Panc1 (cell line): ENCODE results near the gene PCDH17. TPM values are rescaled to one million over a fixed set of nuclear protein-coding genes. Genes with fewer than 3 reads are reported as not detected.

ENCODE experiments used
- ATAC-seq: fragments of 200-7000 bp; cut with Tn5 transposase; 2 replicates; pipeline ENCODE4 v1.9.1; 2020; ENCODE audit warnings: mild to moderate bottlenecking, moderate library complexity
- Bru-seq: library from RNA; stranded (reverse); fragments of 400-500 nt; gene quantifications from one replicate; lab custom pipeline; 2021; lab: Mats Ljungman, UMichigan
- BruChase-seq, 2 experiments: library from RNA; stranded (reverse); fragments of 400-500 nt; gene quantifications; one replicate each; lab custom pipeline; 2021; lab: Mats Ljungman, UMichigan
- BruUV-seq: library from RNA; stranded (reverse); fragments of 400-500 nt; replicated peaks from 2 replicates; lab custom pipeline; 2021; lab: Mats Ljungman, UMichigan
- CTCF ChIA-PET: fragments of 300-600 bp; sonication (Branson Sonifier 250); formaldehyde crosslinking; loops from one replicate; lab custom pipeline; 2022; ENCODE audit warnings: antibody characterized with exemption; lab: Charles Lee
- POLR2A ChIA-PET: fragments of 300-600 bp; sonication (Branson Sonifier 250); formaldehyde crosslinking; loops from one replicate; lab custom pipeline; 2022; ENCODE audit warnings: antibody characterized with exemption; lab: Charles Lee
- DNase-seq: peaks from one replicate; pipeline ENCODE4 v3.0.0-alpha.2; 2010; ENCODE audit warnings: low read depth, low spot score
- H3K27ac ChIP-seq: 2 replicates; pipeline ENCODE4 v1.5.1; 2011; ENCODE audit warnings: mild to moderate bottlenecking, low read length, inconsistent platforms
- H3K27me3 ChIP-seq: fragments of 200-500 bp; sonication (Bioruptor generic); 2 replicates; pipeline ENCODE4 v1.6.0; 2014; ENCODE audit warnings: low read length, inconsistent platforms; ENCODE audit not compliant: control insufficient read depth, insufficient read depth
- H3K36me3 ChIP-seq: fragments of 200-500 bp; sonication (Bioruptor generic); 2 replicates; pipeline ENCODE4 v1.5.1; 2014; ENCODE audit warnings: inconsistent platforms, mild to moderate bottlenecking, low read length, moderate library complexity; ENCODE audit not compliant: control insufficient read depth, insufficient read depth
- H3K4me1 ChIP-seq: 2 replicates; pipeline ENCODE4 v1.5.1; 2011; ENCODE audit warnings: inconsistent platforms, mild to moderate bottlenecking, low read length, moderate library complexity; ENCODE audit not compliant: control insufficient read depth, insufficient read depth
- H3K4me3 ChIP-seq, 2 experiments: 2 replicates each; pipeline ENCODE4 v1.5.1; 2011 to 2012; ENCODE audit warnings: low read depth in 2 of 2, low read length in 2 of 2, mild to moderate bottlenecking in 2 of 2, inconsistent platforms in 1 of 2, moderate library complexity in 1 of 2
- H3K9me3 ChIP-seq: fragments of 200-500 bp; sonication (Bioruptor generic); 2 replicates; pipeline ENCODE4 v1.5.1; 2014; ENCODE audit warnings: low read depth, mild to moderate bottlenecking, inconsistent platforms, low read length, moderate library complexity; ENCODE audit not compliant: control insufficient read depth, insufficient read depth
- CTCF ChIP-seq: fragments of 450-650 bp; IDR thresholded peaks from 2 replicates; pipeline ENCODE4 v1.5.1; 2017; ENCODE audit warnings: mild to moderate bottlenecking
- POLR2AphosphoS5 ChIP-seq: IDR thresholded peaks from 2 replicates; pipeline ENCODE4 v1.6.1; 2012; ENCODE audit warnings: mild to moderate bottlenecking, low read depth, low read length, moderate library complexity
- SIN3A ChIP-seq: IDR thresholded peaks from 2 replicates; pipeline ENCODE4 v1.6.1; 2012; ENCODE audit warnings: low read depth, mild to moderate bottlenecking, low read length, moderate library complexity, borderline replicate concordance; ENCODE audit not compliant: insufficient read depth
- TCF7L2 ChIP-seq: IDR thresholded peaks from 2 replicates; pipeline ENCODE4 v1.6.1; 2011; ENCODE audit warnings: mild to moderate bottlenecking, low read depth, low read length, inconsistent platforms
- in situ Hi-C: cut with HindIII; loops from 2 replicates; pipeline ENCODE4 v1.10.0; 2016; ENCODE audit warnings: low sequenced_read_pairs, low pct_unique_long_range_greater_than_20kb
- intact Hi-C: fragments of 100-400 bp; cut with micrococcal nuclease; formaldehyde crosslinking; loops from one replicate; pipeline ENCODE4 v1.10.0; 2022; ENCODE audit not compliant: unreplicated experiment
- long read RNA-seq: library from polyadenylated mRNA; unstranded; transcript quantifications from one replicate; pipeline ENCODE4 v2.0.0, GENCODE V29; 2021; ENCODE audit not compliant: unreplicated experiment
- polyA plus RNA-seq: library from polyadenylated mRNA; unstranded; fragments of >200 nt; gene quantifications from one replicate; pipeline ENCODE4 v1.2.1, GENCODE V29; 2012; ENCODE audit warnings: missing spikeins; ENCODE audit not compliant: insufficient read length
- total RNA-seq: library from RNA; stranded (reverse); gene quantifications from one replicate; pipeline ENCODE4 v1.2.1, GENCODE V29; 2021; ENCODE audit not compliant: unreplicated experiment
- TF ChIP-seq, protein P1 (sequence below), 2 experiments: IDR thresholded peaks; 2 replicates each; pipeline ENCODE4 v1.6.1; 2011 to 2012; ENCODE audit warnings: low read depth in 2 of 2, control low read depth in 1 of 2, low read length in 1 of 2, mild to moderate bottlenecking in 1 of 2, moderate library complexity in 1 of 2; ENCODE audit not compliant: insufficient read depth in 1 of 2

Gene PCDH17
- total RNA-seq (0.26 TPM), Bru-seq, nascent RNA (percentile 19 among the genes with signal in this experiment), BruChase-seq, experiment 1, labeled RNA remaining after a 2-hour chase (percentile 12 among the genes with signal in this experiment), BruChase-seq, experiment 2, labeled RNA remaining after a 6-hour chase (percentile 10 among the genes with signal in this experiment)
- 0.21 TPM for polyA plus RNA-seq
- long read RNA-seq, full-length matches to known transcripts: 2 of 2 reads
- long read RNA-seq, partial matches to known transcripts: 0 of 2 reads
- long read RNA-seq, other reads (novel, unspliced or antisense): 0 of 2 reads

DNA sequence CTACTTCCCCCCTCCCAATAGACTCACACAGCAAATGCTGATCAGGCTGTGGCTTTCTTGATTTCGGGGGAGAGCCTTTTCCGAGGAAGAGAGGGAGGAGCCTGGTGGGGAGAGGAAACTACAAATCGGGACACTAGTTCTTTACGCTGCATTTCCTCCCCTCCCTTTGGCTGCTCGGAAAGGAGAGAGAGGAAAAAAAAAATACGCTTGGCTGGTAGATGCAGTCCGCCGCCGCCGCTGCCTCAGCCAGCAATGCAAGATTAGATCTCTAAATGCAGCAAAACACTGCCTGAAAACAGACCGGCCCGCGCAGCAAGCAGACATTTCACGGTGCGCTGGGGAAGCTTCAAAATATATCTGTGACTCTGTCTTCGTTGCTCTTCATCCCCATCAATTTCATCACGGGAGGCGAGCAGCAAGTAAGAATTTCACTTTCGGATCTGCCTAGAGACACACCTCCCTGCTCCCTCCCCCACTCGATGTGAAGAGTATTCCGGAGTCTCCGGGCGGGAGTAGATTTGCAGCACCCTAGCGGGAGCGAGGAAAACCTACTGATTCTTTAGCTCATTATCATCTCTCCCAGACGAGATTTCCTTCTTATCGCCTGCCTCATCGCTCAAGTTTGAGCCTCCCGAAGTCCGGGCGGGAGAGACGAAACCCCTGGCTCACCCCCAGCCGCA, at the start of gene PCDH17:
Gene PCDH17, plus strand, starts transcription at position 149 of the 680 bp plus-strand sequence. CDS start 803 bp downstream, outside the sequence.
- Histone ChIP-seq H3K36me3 (no peaks in the 10 kb centered on the region), H3K27me3 (peaks cover 3% of the 10 kb centered on the region; the same call in 1 of the 2 replicates), H3K9me3 (no peaks in the 10 kb centered on the region), H3K4me3 (peak within 1 kb of the TSS; percentile 50 to 67), H3K4me1 (no peaks in the 10 kb centered on the region), H3K27ac (no peak within 1 kb of the TSS)
- BruUV-seq: no TSS peak
- ChIA-PET CTCF (interaction anchor here (0.6 kb wide), 1 partner anchor 28 kb away, joined by 3 read pairs; no protein-coding TSS in a partner anchor), POLR2A (no interaction called here)
- in situ Hi-C loops (no loop called here), intact Hi-C loops (loop anchor here (10.0 kb wide), 1 partner anchor 83 kb away; no protein-coding TSS in a partner anchor)
- no peak for TF ChIP-seq TCF7L2
- no peak for TF ChIP-seq CTCF
- no peak for TF ChIP-seq POLR2AphosphoS5
- no peak for TF ChIP-seq SIN3A
- TF ChIP-seq, protein P1, sequence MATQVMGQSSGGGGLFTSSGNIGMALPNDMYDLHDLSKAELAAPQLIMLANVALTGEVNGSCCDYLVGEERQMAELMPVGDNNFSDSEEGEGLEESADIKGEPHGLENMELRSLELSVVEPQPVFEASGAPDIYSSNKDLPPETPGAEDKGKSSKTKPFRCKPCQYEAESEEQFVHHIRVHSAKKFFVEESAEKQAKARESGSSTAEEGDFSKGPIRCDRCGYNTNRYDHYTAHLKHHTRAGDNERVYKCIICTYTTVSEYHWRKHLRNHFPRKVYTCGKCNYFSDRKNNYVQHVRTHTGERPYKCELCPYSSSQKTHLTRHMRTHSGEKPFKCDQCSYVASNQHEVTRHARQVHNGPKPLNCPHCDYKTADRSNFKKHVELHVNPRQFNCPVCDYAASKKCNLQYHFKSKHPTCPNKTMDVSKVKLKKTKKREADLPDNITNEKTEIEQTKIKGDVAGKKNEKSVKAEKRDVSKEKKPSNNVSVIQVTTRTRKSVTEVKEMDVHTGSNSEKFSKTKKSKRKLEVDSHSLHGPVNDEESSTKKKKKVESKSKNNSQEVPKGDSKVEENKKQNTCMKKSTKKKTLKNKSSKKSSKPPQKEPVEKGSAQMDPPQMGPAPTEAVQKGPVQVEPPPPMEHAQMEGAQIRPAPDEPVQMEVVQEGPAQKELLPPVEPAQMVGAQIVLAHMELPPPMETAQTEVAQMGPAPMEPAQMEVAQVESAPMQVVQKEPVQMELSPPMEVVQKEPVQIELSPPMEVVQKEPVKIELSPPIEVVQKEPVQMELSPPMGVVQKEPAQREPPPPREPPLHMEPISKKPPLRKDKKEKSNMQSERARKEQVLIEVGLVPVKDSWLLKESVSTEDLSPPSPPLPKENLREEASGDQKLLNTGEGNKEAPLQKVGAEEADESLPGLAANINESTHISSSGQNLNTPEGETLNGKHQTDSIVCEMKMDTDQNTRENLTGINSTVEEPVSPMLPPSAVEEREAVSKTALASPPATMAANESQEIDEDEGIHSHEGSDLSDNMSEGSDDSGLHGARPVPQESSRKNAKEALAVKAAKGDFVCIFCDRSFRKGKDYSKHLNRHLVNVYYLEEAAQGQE (IDR thresholded peaks at IDR 0.05; ENCODE audit: insufficient read depth in 1 of 2, low read depth in 2 of 2, low read length in 1 of 2): no peak
- DNase-seq: no peak
- peak; percentile 56 for ATAC-seq

GRCh38 chr13:57582032-57582431, 49.5 kb upstream of the PCDH17 start:
- ChIA-PET CTCF (no interaction called here), POLR2A (no interaction called here)
- no peaks in the 10 kb centered on the region for H3K4me1 ChIP-seq
- no peak overlapping the region for H3K4me3 ChIP-seq
- no peaks in the 10 kb centered on the region for H3K9me3 ChIP-seq
- intact Hi-C loops (no loop called here), in situ Hi-C loops (no loop called here)
- DNase-seq: no peak
- H3K36me3 ChIP-seq: no peaks in the 10 kb centered on the region
- no TSS peak for BruUV-seq
- H3K27ac ChIP-seq: no peak overlapping the region
- no peaks in the 10 kb centered on the region for H3K27me3 ChIP-seq
- ATAC-seq: no peak
- TF ChIP-seq, protein P1 (IDR thresholded peaks at IDR 0.05; ENCODE audit: insufficient read depth in 1 of 2, low read depth in 2 of 2, low read length in 1 of 2): no peak
- no peak for TF ChIP-seq CTCF
- TF ChIP-seq TCF7L2: no peak
- no peak for TF ChIP-seq POLR2AphosphoS5
- TF ChIP-seq SIN3A: no peak
